ENCODE results near the gene KCNQ1OT1. TPM values are rescaled to one million over a fixed set of nuclear protein-coding genes. Genes with fewer than 3 reads are reported as not detected.

KCNQ1OT1 gene
- total RNA-seq, 1 donor from 2014 or later, result 0.54 TPM

DNA sequence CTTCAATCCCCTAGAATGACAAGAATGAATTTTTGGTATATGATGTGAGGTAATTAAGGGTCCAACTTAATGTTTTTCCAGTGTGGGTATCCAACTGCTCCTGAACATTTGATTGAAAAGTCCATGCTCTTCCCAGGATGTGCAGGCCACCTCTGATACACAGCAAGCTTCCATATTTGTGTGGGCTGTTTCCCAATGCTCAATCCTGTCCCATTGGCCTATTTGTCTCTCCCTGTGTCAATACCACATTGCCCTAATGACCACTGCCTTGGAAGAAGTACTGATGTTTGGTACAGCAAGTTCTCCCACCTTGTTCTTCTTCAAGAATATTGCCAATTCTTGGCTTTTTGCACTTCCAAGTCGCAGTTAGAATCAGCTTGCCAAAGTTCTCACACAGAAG, 42.9 kb downstream of the KCNQ1OT1 start:
- no peaks in the 10 kb centered on the region for H3K36me3 ChIP-seq (ENCODE audit: control insufficient read depth, insufficient read depth, low read length)
- H3K4me3 ChIP-seq (ENCODE audit: low read depth, low read length), result no peak overlapping the region
- H3K27me3 ChIP-seq (ENCODE audit: control insufficient read depth, insufficient read depth, low read length), result no peaks in the 10 kb centered on the region
- TF ChIP-seq, protein P1, sequence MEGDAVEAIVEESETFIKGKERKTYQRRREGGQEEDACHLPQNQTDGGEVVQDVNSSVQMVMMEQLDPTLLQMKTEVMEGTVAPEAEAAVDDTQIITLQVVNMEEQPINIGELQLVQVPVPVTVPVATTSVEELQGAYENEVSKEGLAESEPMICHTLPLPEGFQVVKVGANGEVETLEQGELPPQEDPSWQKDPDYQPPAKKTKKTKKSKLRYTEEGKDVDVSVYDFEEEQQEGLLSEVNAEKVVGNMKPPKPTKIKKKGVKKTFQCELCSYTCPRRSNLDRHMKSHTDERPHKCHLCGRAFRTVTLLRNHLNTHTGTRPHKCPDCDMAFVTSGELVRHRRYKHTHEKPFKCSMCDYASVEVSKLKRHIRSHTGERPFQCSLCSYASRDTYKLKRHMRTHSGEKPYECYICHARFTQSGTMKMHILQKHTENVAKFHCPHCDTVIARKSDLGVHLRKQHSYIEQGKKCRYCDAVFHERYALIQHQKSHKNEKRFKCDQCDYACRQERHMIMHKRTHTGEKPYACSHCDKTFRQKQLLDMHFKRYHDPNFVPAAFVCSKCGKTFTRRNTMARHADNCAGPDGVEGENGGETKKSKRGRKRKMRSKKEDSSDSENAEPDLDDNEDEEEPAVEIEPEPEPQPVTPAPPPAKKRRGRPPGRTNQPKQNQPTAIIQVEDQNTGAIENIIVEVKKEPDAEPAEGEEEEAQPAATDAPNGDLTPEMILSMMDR (IDR thresholded peaks at IDR 0.05; ENCODE audit: insufficient read depth, low read length, poor library complexity, severe bottlenecking), result no peak
- no peak for DNase-seq (ENCODE audit: low read depth)

DNA sequence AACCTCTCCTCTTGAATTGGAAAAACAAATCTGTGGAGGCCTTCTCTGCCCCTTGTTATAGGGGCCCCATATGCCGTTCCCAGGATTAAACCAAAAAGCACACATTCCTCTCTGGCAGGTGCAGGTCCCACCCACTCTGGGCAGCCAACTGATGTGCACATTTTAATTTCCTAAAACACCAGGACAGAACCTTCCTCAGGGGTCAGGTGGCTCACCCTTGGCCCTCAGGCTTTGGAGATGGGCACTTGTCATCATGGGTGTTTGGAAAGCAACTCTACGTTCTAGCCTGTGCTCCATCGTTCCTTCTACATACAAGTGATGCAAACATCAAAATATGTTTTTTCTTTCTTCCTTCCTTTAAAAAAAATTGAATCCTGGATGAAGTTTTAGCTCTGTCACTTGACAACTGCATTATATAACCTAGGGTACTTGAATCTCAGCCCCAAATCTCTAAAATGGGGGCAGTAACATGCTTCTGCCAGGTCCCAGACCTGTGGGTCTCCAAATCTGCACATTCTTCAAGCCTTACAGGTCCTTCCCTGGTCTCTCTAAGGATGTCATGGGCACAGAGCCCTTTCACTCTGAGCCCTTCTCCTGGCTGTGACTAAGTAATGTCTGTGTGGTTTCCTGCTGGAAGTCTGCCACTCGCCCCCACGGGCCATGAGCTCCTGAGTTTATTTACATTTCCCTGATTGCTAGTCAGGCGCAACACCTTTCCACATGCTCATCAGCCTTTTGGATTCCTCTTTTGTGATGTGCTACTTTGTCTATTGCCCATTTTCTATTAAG, 43.8 kb downstream of the KCNQ1OT1 start:
- no peaks in the 10 kb centered on the region for H3K27me3 ChIP-seq (ENCODE audit: control insufficient read depth, insufficient read depth, low read length)
- peak; percentile 54 for DNase-seq (ENCODE audit: low read depth)
- TF ChIP-seq, protein P1 (IDR thresholded peaks at IDR 0.05; ENCODE audit: insufficient read depth, low read length, poor library complexity, severe bottlenecking), result no peak
- H3K4me3 ChIP-seq (ENCODE audit: low read depth, low read length), result no peak overlapping the region
- no peaks in the 10 kb centered on the region for H3K36me3 ChIP-seq (ENCODE audit: control insufficient read depth, insufficient read depth, low read length)

DNA sequence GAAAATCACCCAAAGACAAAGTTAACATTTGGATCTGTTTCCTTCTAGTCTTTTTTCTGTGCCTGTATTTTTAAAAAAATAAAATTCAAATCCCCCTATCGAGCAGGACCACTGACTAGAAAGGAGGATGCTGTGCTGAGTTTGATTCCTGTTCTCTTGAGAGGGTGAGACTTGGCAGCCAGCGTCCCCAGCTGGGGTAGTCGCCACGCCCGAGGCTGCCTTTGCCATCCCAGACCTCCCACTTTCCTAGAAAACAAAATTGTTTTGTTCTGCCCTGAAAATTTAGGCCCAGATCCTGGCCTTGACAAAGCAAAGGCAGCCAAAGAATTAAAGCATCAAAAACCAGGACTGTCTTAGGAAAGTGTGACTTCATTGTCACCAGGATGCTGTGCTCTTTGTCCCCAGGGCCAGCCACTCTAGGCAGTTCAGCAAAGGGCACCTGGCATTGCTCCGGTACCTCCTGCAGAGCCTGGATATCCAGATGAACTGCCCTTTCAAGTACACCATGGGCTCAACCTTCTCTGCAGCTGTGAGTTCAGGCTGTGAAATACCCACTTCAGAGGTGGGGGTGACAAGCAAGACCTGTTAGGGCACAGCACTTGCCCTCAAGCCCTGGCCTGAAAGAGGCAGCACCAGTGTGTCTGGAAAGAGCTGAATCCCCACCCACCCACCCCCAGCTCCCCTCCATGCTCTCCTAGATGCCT, 44.6 kb downstream of the KCNQ1OT1 start:
- TF ChIP-seq, protein P1 (IDR thresholded peaks at IDR 0.05; ENCODE audit: insufficient read depth, low read length, poor library complexity, severe bottlenecking), result no peak
- H3K27me3 ChIP-seq (ENCODE audit: control insufficient read depth, insufficient read depth, low read length), result no peaks in the 10 kb centered on the region
- no peak overlapping the region for H3K4me3 ChIP-seq (ENCODE audit: low read depth, low read length)
- H3K36me3 ChIP-seq (ENCODE audit: control insufficient read depth, insufficient read depth, low read length), result no peaks in the 10 kb centered on the region
- no peak for DNase-seq (ENCODE audit: low read depth)

DNA sequence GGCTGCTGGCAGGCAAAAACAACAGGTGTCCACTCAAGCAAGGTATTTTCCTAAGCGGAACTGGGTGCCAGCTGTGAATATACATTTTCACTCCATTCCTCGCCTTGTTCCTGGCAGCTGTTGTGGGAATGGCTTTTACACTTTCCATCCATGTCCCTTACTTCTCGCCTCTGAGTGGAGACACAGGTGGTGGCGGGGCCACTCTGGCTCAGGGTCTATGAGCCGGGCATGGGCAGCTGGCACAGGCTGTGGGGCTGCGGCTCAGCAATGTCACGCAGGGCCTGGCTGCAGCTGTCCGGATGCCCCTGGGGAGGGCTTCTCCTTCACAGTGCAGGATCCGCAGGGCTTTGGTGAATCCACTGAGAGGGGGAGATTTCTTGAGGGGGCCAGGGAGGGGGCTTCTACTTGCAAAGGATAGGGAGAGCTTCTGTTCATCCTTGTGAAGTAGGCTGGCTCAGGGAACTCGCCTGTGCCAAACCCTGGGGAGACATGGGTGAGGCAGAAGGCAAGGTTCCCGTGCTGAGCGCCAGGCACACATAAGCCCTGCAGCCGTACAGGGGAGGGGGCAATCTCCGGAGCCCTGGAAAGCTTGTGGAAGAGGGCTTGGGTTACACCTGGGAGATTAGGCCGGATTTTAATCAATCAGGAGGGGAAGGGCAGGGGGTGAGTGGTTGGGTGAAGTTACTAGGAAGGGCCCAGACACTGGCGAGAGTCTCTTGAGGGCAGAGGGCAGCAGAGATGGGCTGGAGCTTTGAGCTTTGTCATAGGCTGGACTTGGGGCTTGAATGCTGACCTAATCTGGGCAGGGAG, 45.7 kb downstream of the KCNQ1OT1 start:
- Histone ChIP-seq H3K36me3 (ENCODE audit: control insufficient read depth, insufficient read depth, low read length) (no peaks in the 10 kb centered on the region), H3K4me3 (ENCODE audit: low read depth, low read length) (no peak overlapping the region), H3K27me3 (ENCODE audit: control insufficient read depth, insufficient read depth, low read length) (no peaks in the 10 kb centered on the region)
- DNase-seq (ENCODE audit: low read depth), result no peak
- TF ChIP-seq, protein P1 (IDR thresholded peaks at IDR 0.05; ENCODE audit: insufficient read depth, low read length, poor library complexity, severe bottlenecking), result no peak

DNA sequence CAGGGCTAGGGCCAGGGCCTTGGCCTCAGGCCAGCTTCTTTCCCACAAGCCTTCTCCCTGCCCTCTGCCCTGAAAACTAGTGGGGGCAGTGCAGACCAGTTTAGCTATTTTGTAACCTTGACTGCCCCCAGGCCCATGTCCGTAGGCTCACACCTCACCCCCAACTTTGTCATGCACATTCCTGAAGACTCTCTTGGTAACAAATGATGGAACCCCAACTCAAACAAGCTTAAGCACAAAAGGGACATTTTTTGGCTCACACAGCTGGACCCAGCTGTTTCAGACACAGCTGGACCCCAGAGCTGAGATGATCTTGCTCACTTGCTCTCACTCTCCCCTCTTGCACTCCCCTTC, 46.6 kb downstream of the KCNQ1OT1 start:
- H3K27me3 ChIP-seq (ENCODE audit: control insufficient read depth, insufficient read depth, low read length), result no peaks in the 10 kb centered on the region
- no peak overlapping the region for H3K4me3 ChIP-seq (ENCODE audit: low read depth, low read length)
- no peaks in the 10 kb centered on the region for H3K36me3 ChIP-seq (ENCODE audit: control insufficient read depth, insufficient read depth, low read length)
- DNase-seq (ENCODE audit: low read depth), result no peak
- TF ChIP-seq, protein P1 (IDR thresholded peaks at IDR 0.05; ENCODE audit: insufficient read depth, low read length, poor library complexity, severe bottlenecking), result no peak

Data from kidney epithelial cell (primary cell).